Fibroblast of pulmonary artery (primary cell): Measurements from ENCODE around the gene ACVR1.

Source experiments
- DNase-seq: peaks from one replicate; pipeline ENCODE4 v3.0.0-alpha.2; 2010; ENCODE audit warnings: low read depth
- H3K4me3 ChIP-seq: replicated peaks from 2 replicates; pipeline ENCODE4 v1.5.1; 2011; ENCODE audit warnings: low read depth, mild to moderate bottlenecking, control low read depth, low read length, moderate library complexity
- TF ChIP-seq, protein P1 (sequence below): IDR thresholded peaks from 2 replicates; pipeline ENCODE4 v1.5.1; 2011; ENCODE audit warnings: mild to moderate bottlenecking, control low read depth, low read length, inconsistent platforms; ENCODE audit errors: missing control alignments

The ACVR1 gene

DNA sequence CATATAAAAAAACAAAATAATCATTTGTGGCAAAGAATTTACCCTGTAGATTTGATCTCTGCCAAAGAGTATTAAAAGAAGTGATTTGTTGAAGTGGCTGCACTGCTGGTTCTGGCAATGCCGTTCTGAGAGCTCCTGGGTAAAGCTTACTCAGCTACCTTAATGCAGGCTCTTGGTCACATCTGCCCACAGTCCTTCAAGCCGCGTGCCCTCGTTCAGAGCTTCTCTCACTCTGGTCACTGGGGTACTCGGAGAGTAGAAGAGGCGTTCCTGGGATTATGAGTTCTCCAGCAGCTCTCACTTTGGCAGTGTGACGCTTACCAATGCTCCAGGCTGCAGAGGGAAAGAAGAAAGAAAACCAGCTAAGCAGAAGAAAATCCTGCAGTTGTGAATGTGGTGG lies 57.9 kb downstream of the ACVR1 start:
- DNase-seq = no peak
- H3K4me3 ChIP-seq = no peak overlapping the region
- TF ChIP-seq, protein P1, sequence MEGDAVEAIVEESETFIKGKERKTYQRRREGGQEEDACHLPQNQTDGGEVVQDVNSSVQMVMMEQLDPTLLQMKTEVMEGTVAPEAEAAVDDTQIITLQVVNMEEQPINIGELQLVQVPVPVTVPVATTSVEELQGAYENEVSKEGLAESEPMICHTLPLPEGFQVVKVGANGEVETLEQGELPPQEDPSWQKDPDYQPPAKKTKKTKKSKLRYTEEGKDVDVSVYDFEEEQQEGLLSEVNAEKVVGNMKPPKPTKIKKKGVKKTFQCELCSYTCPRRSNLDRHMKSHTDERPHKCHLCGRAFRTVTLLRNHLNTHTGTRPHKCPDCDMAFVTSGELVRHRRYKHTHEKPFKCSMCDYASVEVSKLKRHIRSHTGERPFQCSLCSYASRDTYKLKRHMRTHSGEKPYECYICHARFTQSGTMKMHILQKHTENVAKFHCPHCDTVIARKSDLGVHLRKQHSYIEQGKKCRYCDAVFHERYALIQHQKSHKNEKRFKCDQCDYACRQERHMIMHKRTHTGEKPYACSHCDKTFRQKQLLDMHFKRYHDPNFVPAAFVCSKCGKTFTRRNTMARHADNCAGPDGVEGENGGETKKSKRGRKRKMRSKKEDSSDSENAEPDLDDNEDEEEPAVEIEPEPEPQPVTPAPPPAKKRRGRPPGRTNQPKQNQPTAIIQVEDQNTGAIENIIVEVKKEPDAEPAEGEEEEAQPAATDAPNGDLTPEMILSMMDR = no peak

DNA sequence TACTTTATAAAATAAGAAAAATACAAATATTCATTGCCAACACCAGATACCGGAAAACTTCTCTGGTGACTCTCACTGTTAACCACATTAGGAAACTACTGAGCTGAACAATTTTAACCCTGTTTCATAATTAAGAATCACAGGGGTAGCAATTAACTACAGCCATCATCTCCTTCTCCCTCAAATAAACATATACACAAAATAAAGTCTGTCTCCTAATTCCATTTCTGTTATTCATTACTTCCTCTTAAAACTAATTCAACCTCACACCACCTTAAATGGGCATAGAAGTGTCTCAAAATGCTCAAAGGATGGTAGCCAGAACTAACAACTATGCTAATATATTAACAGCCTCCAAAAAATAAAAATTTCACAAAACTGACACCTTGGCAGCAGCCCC lies 60.7 kb downstream of the ACVR1 start:
- TF ChIP-seq, protein P1 = no peak
- no peak for DNase-seq
- H3K4me3 ChIP-seq = no peak overlapping the region

DNA sequence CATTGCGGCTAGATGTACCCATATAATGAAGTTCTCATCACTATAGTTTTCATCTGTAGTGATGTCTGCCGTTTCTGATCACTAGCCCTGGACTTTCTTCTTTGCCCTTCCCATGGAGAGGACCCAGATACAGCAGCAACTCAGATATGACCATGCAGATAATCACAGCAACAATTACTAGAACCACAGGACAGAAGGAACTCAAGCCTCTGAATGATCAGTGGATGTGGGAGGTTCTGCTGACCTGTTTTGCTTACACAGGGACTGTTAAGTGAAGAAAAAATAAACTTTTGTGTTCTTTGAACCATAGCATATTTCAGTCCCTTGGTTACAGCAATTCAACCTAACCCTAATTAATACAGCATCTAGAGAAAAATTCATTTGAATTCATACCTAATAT lies 62.7 kb downstream of the ACVR1 start:
- TF ChIP-seq, protein P1 = no peak
- H3K4me3 ChIP-seq = no peak overlapping the region
- no peak for DNase-seq

DNA sequence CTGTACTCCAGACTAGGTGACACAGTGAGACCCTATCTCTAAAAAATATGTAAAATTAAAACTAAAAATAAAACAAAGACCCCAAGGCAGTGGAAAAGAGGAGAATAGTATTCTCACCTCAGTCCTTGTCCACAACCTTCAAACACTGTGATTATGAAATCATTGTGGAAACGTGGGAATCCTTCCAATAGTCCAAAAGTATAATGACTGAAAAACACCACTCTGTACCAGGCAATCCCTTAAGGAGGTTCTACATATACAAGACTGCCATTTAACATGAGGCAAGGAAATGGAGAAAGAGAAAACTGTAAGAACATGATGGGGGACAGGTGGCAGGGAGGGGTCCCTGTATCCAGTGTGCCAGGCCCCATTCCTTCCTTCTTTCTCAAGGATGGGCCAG lies 66.1 kb downstream of the ACVR1 start:
- no peak overlapping the region for H3K4me3 ChIP-seq
- peak; percentile 41 for DNase-seq
- TF ChIP-seq, protein P1 = no peak

DNA sequence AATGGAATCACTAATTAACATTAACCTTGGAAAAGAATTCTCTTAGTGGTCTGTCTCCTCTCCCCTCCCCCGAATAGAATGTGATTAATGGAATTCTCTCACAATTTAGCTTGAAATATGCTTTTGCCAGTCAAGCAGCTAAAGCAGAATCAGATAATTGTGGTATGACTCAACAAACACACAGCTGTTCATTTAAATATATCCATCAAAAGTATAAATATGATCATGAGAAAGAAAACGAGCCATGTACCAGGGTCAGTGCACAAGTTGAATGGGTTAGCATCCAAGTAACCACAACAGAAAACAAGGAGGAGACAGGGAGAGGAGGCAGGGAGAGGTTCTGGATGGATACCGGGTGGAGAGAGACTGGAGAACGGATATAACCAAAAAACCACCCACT lies 66.9 kb downstream of the ACVR1 start:
- TF ChIP-seq, protein P1 = no peak
- no peak overlapping the region for H3K4me3 ChIP-seq
- DNase-seq = no peak

DNA sequence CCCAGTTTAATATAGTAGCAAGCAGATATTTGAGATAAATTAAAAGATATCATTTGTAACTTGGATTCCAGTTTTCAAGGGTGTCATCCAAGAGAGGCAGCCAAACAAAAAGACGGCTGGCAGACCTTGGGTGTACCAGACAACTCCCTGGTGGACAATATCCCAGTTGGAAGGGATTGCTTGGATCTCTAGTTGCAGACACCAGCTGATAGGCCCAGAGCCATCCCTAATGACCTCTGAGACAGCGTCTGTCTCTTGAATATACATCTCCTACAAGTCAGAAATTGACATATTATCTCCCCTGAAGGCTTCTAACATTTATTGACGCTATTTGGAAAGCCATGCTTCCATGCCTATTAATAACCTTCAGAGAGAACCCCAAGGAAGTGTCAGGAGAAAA lies 67.7 kb downstream of the ACVR1 start:
- TF ChIP-seq, protein P1 = no peak
- no peak overlapping the region for H3K4me3 ChIP-seq
- DNase-seq = no peak

DNA sequence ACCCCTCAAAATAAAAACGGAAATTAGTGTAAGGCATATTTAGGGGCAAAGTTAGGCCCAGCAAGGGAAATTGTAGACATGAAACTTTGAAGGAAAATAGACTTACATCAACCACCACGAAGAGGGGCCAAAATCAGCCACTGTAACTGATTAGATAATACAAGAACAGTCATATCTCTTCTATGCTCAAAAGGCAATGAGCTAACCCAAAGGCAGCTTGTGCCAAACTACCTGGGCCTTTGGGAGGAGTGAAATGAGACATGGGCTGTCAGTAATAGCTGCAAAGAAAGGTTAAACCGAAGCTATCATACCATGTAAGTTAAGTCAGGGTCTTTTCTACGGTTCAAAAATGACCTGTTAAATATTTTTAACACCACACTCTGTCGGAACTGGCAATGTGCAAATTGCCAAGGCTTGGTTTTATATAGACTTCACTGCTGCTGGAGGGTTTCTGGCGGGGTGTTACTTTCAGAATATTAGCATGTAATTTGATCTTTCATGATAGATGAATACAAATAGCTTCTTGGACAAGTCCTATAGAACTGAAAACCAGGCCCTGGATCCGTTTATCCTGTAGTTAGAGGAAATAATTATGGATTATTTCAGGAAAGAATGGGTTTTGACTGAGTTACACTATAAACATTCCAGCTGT lies 69.6 kb downstream of the ACVR1 start:
- TF ChIP-seq, protein P1 = no peak
- no peak for DNase-seq
- no peak overlapping the region for H3K4me3 ChIP-seq
